Adrenal gland (tissue), 5 donors: ENCODE results near the gene PTPMT1.

Experiments used
- POLR2A ChIP-seq, 2 donors: fragments of 450-650 bp; IDR thresholded peaks; one replicate each; pipeline ENCODE4 v1.6.1; 2017; ENCODE audit warnings: antibody characterized with exemption in 2 of 2, mild to moderate bottlenecking in 2 of 2, moderate library complexity in 1 of 2
- TF ChIP-seq, protein P1 (sequence below), 6 experiments: fragments of 450-650 bp in 4 of 6; fragments of 200-600 bp in 2 of 6; sonication (generic) in 1 of 6; IDR thresholded peaks; 1 replicate in 5 of 6; 2 replicates in 1 of 6; pipeline versions ENCODE4 v1.5.1 to v1.8.0; 2016 to 2021; ENCODE audit warnings: antibody characterized with exemption in 6 of 6, mild to moderate bottlenecking in 2 of 6, moderate library complexity in 1 of 6
- donor health status: DM: no; HTN: no; CAD: no.

- TF ChIP-seq POLR2A (IDR thresholded peaks at IDR 0.05): no peak
- TF ChIP-seq, protein P1, sequence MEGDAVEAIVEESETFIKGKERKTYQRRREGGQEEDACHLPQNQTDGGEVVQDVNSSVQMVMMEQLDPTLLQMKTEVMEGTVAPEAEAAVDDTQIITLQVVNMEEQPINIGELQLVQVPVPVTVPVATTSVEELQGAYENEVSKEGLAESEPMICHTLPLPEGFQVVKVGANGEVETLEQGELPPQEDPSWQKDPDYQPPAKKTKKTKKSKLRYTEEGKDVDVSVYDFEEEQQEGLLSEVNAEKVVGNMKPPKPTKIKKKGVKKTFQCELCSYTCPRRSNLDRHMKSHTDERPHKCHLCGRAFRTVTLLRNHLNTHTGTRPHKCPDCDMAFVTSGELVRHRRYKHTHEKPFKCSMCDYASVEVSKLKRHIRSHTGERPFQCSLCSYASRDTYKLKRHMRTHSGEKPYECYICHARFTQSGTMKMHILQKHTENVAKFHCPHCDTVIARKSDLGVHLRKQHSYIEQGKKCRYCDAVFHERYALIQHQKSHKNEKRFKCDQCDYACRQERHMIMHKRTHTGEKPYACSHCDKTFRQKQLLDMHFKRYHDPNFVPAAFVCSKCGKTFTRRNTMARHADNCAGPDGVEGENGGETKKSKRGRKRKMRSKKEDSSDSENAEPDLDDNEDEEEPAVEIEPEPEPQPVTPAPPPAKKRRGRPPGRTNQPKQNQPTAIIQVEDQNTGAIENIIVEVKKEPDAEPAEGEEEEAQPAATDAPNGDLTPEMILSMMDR (IDR thresholded peaks at IDR 0.05): no peak
These were observed 29.6 kb downstream of the PTPMT1 start for GRCh38 chr11:47595029-47595428.
